NCI-H2227 (cell line): Measurements from ENCODE around the gene MAB21L3.
A peak's percentile ranks its signal among the peaks of the same experiment; 100 is the strongest.
"Not testable (repeated sequence)": the region's sequence is repeated elsewhere in the genome, so short reads cannot be mapped to it uniquely, and the experiment has no call there.

Experiments
- DNase-seq: peaks from one replicate; lab custom pipeline; 2025; ENCODE audit not compliant: unreplicated experiment; lab: John Stamatoyannopoulos, UW

MAB21L3 gene

GRCh38 chr1:116133696-116134475 lies 22.7 kb downstream of the MAB21L3 start:
- no peak for DNase-seq

- no peak for DNase-seq
Measured at GRCh38 chr1:116134476-116134773, 23.2 kb downstream of the MAB21L3 start.

DNA sequence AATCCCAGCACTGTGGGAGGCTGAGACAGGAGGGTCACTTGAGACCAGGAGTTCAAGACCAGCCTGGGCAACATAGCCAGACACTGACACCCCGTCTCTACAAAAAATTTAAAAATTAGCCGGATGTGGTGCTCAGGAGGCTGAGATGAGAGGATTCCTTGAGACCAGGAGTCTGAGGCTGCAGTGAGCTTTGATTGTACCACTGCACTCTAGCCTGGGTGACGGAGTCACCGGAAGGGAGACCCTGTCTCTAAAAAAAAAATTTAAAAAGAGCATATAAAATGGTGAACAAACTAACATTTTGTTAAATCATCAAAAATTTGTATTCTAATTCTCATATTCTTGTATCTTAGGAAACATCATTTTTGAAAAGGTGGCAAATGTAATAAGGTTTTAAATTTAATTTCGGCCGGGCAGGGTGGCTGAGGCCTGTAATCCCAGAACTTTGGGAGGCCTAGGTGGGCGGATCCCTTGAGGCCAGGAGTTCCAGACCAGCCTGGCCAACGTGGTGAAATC lies 27.1 kb downstream of the MAB21L3 start:
- DNase-seq, result no peak

- DNase-seq, result no peak
Measured at GRCh38 chr1:116139592-116140134, 28.5 kb downstream of the MAB21L3 start.

DNA sequence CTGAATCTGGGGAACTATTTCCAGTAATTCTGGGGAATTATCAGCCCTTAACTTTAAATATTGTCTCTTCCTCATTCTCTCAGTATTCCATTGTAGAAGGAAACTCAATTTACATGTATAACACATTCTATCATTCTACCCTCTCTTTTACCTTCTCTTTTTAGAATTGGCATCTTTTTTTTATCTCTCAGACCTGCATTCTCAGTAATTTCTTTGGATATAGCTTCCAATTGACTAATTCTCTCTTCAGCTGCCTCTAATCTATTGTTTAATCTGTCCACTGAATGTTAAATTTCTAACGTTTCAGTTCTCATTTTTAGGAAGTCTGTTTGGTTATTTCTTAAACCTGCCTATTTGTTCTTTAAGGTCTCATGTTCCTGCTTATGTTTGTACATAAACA lies 33.0 kb downstream of the MAB21L3 start:
- no peak for DNase-seq

- not testable (repeated sequence) for DNase-seq
Measured at GRCh38 chr1:116146447-116147113, 35.4 kb downstream of the MAB21L3 start.

DNA sequence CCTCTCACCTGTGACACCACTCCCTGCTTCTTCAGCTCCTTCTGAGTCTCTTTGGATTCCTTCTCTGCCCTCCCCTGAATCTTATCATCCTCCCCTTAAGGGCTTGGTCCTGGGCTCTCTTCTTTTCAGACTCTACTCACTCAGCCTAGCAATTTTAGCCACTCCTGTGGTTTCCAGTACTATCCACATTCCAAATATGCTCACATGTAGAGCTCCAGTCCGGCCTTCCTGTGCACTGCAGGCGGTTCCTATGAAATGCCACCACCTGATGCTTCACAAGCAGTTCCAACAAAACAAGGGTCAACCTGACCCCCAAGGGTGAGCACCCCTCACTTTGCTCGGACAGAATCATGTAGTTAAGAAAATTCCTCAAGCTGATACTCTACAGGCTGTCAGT lies 35.9 kb downstream of the MAB21L3 start:
- DNase-seq, result no peak

DNA sequence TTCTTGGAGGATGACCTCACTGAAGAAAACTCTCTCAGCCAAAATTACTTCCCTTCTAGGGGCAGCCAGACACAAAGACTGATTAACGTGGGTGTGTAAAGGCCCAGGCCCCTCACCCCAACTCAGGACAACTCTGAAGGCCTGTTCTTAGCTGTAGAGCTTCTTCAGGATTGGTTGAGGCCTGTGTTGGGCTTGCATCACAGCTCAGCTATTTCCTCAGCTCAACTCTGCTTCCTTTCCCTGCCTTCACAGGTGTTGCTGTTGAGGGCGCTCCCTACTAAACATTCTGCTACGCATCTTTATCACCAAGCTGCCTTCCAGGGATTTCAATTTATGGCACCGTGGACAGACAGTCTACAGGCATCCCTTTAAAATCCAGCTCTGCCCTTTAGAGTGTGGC lies 36.8 kb downstream of the MAB21L3 start:
- DNase-seq, result no peak

- DNase-seq, result no peak
Measured at GRCh38 chr1:116148967-116149366, 37.8 kb downstream of the MAB21L3 start.

GRCh38 chr1:116150368-116150767 lies 39.2 kb downstream of the MAB21L3 start:
- DNase-seq, result no peak

DNA sequence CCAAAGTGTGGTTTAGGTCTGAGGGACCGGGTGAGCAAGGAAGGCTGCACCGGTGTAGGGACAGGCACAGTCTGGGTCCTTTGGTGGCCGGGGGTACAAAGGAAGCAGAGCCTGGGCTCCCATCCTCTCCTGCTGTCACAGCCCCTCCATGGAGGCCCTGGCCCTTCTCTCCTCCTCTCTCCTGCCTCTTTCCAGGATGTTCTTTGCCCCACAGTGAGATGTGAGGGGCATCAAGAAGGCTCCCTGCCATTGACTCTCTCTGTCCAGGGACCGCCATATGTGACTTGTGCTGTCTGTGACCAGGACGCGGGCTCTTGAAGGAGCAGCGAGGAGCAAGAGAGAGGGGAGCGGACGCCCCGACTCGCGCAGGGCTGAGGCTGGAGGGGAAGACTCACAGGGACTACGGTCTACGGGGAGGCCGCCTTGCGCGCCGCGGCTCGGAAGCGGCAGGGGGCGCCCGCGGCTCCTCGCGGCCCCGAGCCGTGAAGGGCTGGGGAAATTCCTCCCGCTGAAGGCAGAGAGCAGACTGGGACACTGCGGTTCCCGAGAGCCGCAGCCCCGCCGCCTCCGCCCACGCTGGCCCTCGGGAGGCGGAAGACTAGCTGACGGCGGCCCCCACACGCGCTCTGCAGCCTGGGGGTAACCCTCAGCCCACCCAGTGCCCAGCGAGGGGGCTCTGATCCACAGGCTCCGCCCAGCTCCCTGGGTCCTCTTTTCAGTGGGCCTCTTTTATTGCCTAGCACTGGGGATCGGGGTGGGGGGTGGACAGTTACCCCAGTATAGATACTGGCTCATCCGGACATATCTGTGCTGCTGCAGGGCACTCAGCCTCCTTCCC lies 40.8 kb downstream of the MAB21L3 start:
- DNase-seq, result peak; percentile 92

DNA sequence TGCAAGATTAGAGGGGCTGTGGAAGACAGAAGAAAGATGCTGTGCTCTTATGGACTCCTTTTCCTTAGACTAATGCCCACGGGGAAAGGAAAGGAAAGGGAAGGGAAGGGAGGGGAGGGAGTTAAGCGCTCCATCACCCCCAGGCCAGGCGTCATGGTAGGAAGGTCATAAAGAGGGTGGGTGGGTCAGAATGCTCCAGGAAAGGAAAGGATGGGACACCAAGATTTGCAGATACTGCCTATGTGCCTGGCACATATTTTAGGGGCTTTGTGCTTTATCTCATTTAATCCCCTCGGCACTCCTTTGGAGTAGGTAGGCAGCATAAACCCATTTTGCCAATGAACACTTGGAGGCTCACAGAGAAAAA lies 41.4 kb downstream of the MAB21L3 start:
- no peak for DNase-seq

DNA sequence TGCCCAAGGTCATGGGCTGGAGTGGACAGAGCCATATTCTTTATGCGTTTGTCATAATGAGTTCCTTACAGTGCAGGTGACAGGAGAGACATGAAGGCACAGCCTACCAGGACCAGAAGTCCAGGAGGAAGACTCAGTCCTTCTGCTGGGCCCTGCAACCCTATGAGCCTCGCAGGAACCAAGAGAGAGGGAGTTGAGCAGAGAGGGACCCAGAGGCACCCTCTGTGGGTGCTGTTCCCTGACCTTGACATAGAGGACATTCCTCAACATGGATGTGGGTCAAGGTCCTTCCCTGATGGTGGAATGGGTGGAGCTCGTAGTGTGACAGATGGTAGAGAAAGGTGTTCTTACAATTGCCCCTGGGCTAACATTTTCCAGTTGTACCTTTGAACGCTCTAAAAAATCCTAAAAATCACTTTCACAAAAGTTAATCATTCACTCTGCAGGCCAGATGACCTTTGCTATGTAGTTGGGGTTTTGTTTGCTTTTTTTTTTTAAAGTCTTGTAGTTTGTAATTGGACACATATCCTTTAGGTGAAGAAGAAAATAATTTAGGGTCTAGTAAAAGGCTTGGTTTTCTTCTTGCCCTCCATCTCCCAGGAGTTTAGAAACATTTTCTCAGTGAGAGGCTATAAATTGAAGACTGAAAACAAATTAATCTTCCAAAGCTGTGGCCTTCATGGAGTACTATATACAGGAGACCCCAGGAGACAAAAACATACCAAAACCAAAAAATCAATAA lies 41.9 kb downstream of the MAB21L3 start:
- no peak for DNase-seq

GRCh38 chr1:116153692-116154031 lies 42.5 kb downstream of the MAB21L3 start:
- DNase-seq, result no peak

DNA sequence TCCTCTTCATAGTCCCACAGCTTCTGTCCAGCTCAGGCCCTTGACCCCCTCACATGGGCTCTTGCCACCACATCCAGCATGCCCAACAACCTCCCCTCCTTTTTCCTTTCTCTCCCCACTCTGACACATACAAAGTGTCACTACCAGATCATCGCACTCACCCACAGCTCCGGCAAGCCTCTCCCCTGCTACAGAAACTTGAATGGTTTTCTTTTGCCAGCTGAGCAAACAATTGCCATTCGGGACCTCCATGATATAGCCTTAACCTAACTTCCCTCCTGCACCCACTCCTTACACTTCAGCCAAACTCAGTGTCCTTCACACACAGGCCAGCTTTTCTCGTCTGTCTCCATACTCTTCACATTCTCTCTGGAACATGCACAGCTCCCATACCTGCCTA lies 43.3 kb downstream of the MAB21L3 start:
- no peak for DNase-seq

GRCh38 chr1:116157096-116157495 lies 45.9 kb downstream of the MAB21L3 start:
- DNase-seq, result no peak

- no peak for DNase-seq
Measured at GRCh38 chr1:116159177-116159576, 48.0 kb downstream of the MAB21L3 start.

DNA sequence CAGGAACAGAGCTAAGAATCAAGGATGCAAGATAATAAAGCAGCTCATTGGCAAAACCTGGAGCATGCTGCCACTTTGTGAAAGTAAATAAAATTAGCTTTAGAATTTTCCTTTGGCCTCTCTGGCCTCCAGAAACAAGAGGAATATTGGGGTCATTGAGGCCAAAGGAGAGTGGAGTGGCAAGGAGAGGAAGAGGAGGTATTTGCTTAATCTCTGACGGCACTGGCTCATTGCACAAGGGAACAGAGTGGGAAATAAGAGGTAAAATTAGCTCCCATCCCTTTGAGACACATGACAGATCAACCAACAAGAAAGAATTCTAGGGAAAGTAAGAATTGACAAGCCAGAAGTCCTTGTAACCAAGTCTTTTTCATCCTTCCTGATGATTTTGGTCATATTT lies 48.4 kb downstream of the MAB21L3 start:
- DNase-seq, result no peak

DNA sequence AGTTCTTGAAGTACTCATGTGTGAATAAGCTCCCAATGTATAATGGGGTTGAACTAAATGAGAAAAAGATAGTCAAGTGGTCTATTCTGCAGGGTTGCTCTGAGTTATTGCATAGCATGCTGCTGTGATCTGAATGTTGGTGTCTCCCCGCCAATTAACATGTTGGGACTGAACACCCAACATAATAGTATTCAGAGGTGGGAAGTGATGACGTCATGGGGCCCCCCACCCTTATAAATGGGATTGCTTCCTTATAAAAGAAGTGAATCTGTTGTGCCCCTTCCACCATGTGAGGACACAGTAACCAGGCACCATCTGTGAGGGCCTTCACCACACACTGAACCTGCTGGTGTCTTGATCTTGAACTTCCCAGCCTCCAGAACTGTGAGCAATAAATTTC lies 50.2 kb downstream of the MAB21L3 start:
- no peak for DNase-seq

- no peak for DNase-seq
Measured at GRCh38 chr1:116161877-116162390, 50.7 kb downstream of the MAB21L3 start.

DNA sequence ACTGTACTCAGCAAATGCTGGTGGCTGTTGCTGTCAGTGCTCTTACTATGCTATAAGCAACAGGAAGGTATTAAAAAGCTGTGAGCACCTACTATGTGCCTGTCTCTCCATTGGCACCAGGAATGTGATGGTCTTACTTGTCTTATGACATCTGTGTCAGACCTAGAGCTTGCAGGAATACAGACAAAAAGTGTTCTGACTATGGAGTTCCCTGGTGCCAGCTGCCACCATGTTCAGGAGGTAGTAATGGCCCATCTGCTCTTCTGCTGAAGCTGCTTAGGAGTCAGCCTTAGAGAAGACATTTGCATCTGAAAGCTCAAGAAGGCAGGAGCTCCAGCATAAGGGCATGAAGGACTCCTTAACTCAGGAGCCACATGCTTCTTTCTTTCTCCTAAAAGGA lies 52.3 kb downstream of the MAB21L3 start:
- no peak for DNase-seq
